Measurements from ENCODE around the gene IMMP2L. TPM values are rescaled to one million over a fixed set of nuclear protein-coding genes. Genes with fewer than 3 reads are reported as not detected.

Gene IMMP2L
- total and polyA plus RNA-seq, 4 donors: 7.3 to 21.1 (median 12.4) TPM

GRCh38 chr7:111105269-111105668 lies 457.0 kb downstream of the IMMP2L start:
- H3K4me3 ChIP-seq (ENCODE audit: low read depth in 1 of 3, low read length in 3 of 3): no peak overlapping the region
- no peaks in the 10 kb centered on the region for H3K27me3 ChIP-seq (ENCODE audit: control insufficient read depth in 4 of 4, insufficient read depth in 4 of 4, low read length in 3 of 4)
- peaks cover 0 to 16% (median 8%) of the 10 kb centered on the region in 4 donors for H3K4me1 ChIP-seq (ENCODE audit: control insufficient read depth in 4 of 4, insufficient read depth in 4 of 4, low read length in 3 of 4)

GRCh38 chr7:111104710-111105109 lies 457.6 kb downstream of the IMMP2L start:
- H3K4me1 ChIP-seq (ENCODE audit: control insufficient read depth in 4 of 4, insufficient read depth in 4 of 4, low read length in 3 of 4): peaks cover 0 to 16% (median 8%) of the 10 kb centered on the region in 4 donors
- TF ChIP-seq HNF4G (IDR thresholded peaks at IDR 0.05) (no peak), HNF4A (conservative IDR thresholded peaks at IDR 0.05) (no peak), NR2F2 (IDR thresholded peaks at IDR 0.05) (no peak), FOXA1 (IDR thresholded peaks at IDR 0.05) (no peak), TAF1 (conservative IDR thresholded peaks at IDR 0.05) (no peak), RXRA (IDR thresholded peaks at IDR 0.05) (no peak), GABPA (IDR thresholded peaks at IDR 0.05 in 1 of 2, conservative IDR thresholded peaks at IDR 0.05 in 1 of 2) (no peak), SP1 (IDR thresholded peaks at IDR 0.05) (no peak), RAD21 (IDR thresholded peaks at IDR 0.05) (no peak), REST (IDR thresholded peaks at IDR 0.05) (no peak)
- TF ChIP-seq, protein P1, sequence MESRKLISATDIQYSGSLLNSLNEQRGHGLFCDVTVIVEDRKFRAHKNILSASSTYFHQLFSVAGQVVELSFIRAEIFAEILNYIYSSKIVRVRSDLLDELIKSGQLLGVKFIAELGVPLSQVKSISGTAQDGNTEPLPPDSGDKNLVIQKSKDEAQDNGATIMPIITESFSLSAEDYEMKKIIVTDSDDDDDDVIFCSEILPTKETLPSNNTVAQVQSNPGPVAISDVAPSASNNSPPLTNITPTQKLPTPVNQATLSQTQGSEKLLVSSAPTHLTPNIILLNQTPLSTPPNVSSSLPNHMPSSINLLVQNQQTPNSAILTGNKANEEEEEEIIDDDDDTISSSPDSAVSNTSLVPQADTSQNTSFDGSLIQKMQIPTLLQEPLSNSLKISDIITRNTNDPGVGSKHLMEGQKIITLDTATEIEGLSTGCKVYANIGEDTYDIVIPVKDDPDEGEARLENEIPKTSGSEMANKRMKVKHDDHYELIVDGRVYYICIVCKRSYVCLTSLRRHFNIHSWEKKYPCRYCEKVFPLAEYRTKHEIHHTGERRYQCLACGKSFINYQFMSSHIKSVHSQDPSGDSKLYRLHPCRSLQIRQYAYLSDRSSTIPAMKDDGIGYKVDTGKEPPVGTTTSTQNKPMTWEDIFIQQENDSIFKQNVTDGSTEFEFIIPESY (IDR thresholded peaks at IDR 0.05): no peak
- TF ChIP-seq, protein P2, sequence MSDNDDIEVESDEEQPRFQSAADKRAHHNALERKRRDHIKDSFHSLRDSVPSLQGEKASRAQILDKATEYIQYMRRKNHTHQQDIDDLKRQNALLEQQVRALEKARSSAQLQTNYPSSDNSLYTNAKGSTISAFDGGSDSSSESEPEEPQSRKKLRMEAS (IDR thresholded peaks at IDR 0.05): no peak
- TF ChIP-seq, protein P3, sequence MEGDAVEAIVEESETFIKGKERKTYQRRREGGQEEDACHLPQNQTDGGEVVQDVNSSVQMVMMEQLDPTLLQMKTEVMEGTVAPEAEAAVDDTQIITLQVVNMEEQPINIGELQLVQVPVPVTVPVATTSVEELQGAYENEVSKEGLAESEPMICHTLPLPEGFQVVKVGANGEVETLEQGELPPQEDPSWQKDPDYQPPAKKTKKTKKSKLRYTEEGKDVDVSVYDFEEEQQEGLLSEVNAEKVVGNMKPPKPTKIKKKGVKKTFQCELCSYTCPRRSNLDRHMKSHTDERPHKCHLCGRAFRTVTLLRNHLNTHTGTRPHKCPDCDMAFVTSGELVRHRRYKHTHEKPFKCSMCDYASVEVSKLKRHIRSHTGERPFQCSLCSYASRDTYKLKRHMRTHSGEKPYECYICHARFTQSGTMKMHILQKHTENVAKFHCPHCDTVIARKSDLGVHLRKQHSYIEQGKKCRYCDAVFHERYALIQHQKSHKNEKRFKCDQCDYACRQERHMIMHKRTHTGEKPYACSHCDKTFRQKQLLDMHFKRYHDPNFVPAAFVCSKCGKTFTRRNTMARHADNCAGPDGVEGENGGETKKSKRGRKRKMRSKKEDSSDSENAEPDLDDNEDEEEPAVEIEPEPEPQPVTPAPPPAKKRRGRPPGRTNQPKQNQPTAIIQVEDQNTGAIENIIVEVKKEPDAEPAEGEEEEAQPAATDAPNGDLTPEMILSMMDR (IDR thresholded peaks at IDR 0.05; ENCODE audit: low read depth, low read length, missing input control): no peak
- TF ChIP-seq, protein P4, sequence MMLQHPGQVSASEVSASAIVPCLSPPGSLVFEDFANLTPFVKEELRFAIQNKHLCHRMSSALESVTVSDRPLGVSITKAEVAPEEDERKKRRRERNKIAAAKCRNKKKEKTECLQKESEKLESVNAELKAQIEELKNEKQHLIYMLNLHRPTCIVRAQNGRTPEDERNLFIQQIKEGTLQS (IDR thresholded peaks at IDR 0.05): no peak

More at GRCh38 chr7:111105269-111105668, 457.0 kb downstream of the IMMP2L start:
- Histone ChIP-seq H3K9ac (ENCODE audit: low read depth in 1 of 2, low read length in 2 of 2) (no peak overlapping the region), H3K36me3 (ENCODE audit: control insufficient read depth in 4 of 4, insufficient read depth in 3 of 4, low read depth in 1 of 4, low read length in 3 of 4) (no peaks in the 10 kb centered on the region), H3K9me3 (ENCODE audit: control insufficient read depth in 4 of 4, low read length in 3 of 4) (no peaks in the 10 kb centered on the region), H3K27ac (ENCODE audit: low read depth in 1 of 2, low read length in 2 of 2) (no peak overlapping the region)
- TF ChIP-seq YY1 (IDR thresholded peaks at IDR 0.05) (no peak), GABPA (IDR thresholded peaks at IDR 0.05 in 1 of 2, conservative IDR thresholded peaks at IDR 0.05 in 1 of 2) (no peak), FOXA2 (IDR thresholded peaks at IDR 0.05) (no peak), EGR1 (IDR thresholded peaks at IDR 0.05; ENCODE audit: low read depth in 2 of 2) (no peak), HNF4G (IDR thresholded peaks at IDR 0.05) (no peak)
- WGBS: 95% methylated on average over 3 of the region's 3 CpGs
- DNase-seq (ENCODE audit: low spot score): no peak

More at GRCh38 chr7:111104710-111105109, 457.6 kb downstream of the IMMP2L start:
- H3K36me3 ChIP-seq (ENCODE audit: control insufficient read depth in 4 of 4, insufficient read depth in 3 of 4, low read depth in 1 of 4, low read length in 3 of 4): no peaks in the 10 kb centered on the region
- no peak for DNase-seq (ENCODE audit: low spot score)
- WGBS: 90% methylated on average over 3 of the region's 3 CpGs
- H3K27me3 ChIP-seq (ENCODE audit: control insufficient read depth in 4 of 4, insufficient read depth in 4 of 4, low read length in 3 of 4): no peaks in the 10 kb centered on the region
- H3K4me3 ChIP-seq (ENCODE audit: low read depth in 1 of 3, low read length in 3 of 3): no peak overlapping the region
- H3K9ac ChIP-seq (ENCODE audit: low read depth in 1 of 2, low read length in 2 of 2): no peak overlapping the region
- H3K27ac ChIP-seq (ENCODE audit: low read depth in 1 of 2, low read length in 2 of 2): no peak overlapping the region
- H3K9me3 ChIP-seq (ENCODE audit: control insufficient read depth in 4 of 4, low read length in 3 of 4): no peaks in the 10 kb centered on the region

Measured in liver (tissue), 9 donors.